K562 (cell line): Measurements from ENCODE around the gene ZWINT. TPM values are rescaled to one million over a fixed set of nuclear protein-coding genes. Genes with fewer than 3 reads are reported as not detected.
A peak's percentile ranks its signal among the peaks of the same experiment; 100 is the strongest.

ENCODE experiments used
- CBX2 ChIP-seq: fragments of 200-600 bp; sonication (generic); IDR thresholded peaks from one replicate; pipeline ENCODE4 v1.6.1; 2012; ENCODE audit warnings: mild to moderate bottlenecking, low read length, inconsistent platforms; ENCODE audit not compliant: insufficient read depth, poor library complexity, severe bottlenecking
- GATAD2A ChIP-seq: fragments of 450-650 bp; IDR thresholded peaks from 2 replicates; pipeline ENCODE4 v1.6.1; 2017
- HMGN3 ChIP-seq: IDR thresholded peaks from 2 replicates; pipeline ENCODE4 v1.6.1; 2011; ENCODE audit warnings: borderline replicate concordance, low read depth, mild to moderate bottlenecking, mixed read lengths, low read length; ENCODE audit not compliant: insufficient read length; ENCODE audit errors: extremely low read depth
- MAFG ChIP-seq: fragments of 450-650 bp; conservative IDR thresholded peaks from 2 replicates; pipeline ENCODE4 v1.6.1; 2016; ENCODE audit warnings: missing genetic modification characterization, missing compliant biosample characterization
- MBD2 ChIP-seq: sonication (generic); IDR thresholded peaks from 2 replicates; pipeline ENCODE4 v1.6.1; 2016; ENCODE audit warnings: low read depth, borderline replicate concordance
- NELFE ChIP-seq: IDR thresholded peaks from 2 replicates; pipeline ENCODE4 v1.6.1; 2011; ENCODE audit warnings: mild to moderate bottlenecking; ENCODE audit not compliant: insufficient read depth, insufficient read length
- NFIC ChIP-seq: fragments of 450-650 bp; IDR thresholded peaks from 2 replicates; pipeline ENCODE4 v1.6.1; 2017; ENCODE audit warnings: mild to moderate bottlenecking, inconsistent platforms
- NR2C1 ChIP-seq, 2 experiments: fragments of 450-650 bp; IDR thresholded peaks; 2 replicates each; pipeline ENCODE4 v1.6.1; 2017; ENCODE audit warnings: mild to moderate bottlenecking in 2 of 2, antibody characterized with exemption in 1 of 2, inconsistent platforms in 1 of 2, missing compliant biosample characterization in 1 of 2, missing genetic modification characterization in 1 of 2
- SMAD4 ChIP-seq: fragments of 250-450 bp; sonication (Bioruptor Pico); conservative IDR thresholded peaks from 2 replicates; pipeline ENCODE4 v1.8.0; 2021; ENCODE audit warnings: inconsistent platforms, mild to moderate bottlenecking, moderate library complexity
- STAT5A ChIP-seq: IDR thresholded peaks from 2 replicates; pipeline ENCODE4 v1.6.1; 2012; ENCODE audit warnings: low read length, inconsistent platforms, borderline replicate concordance
- TOE1 ChIP-seq, 2 experiments: fragments of 450-650 bp in 1 of 2; sonication (generic) in 1 of 2; formaldehyde crosslinking in 1 of 2; IDR thresholded peaks; 2 replicates each; pipeline versions ENCODE4 v1.7.1 to v1.8.0; 2016 to 2022; ENCODE audit warnings: borderline replicate concordance in 2 of 2, mild to moderate bottlenecking in 2 of 2, antibody characterized with exemption in 1 of 2, inconsistent platforms in 1 of 2, low read depth in 1 of 2, missing genetic modification reagents in 1 of 2, moderate library complexity in 1 of 2
- ZBTB1 ChIP-seq: sonication (generic); formaldehyde crosslinking; IDR thresholded peaks from 2 replicates; pipeline ENCODE4 v1.8.1; 2023; ENCODE audit warnings: missing genetic modification reagents, low read depth, mild to moderate bottlenecking, borderline replicate concordance
- ZNF507 ChIP-seq: conservative IDR thresholded peaks from 2 replicates; pipeline ENCODE4 v1.6.1; 2017; ENCODE audit warnings: missing genetic modification characterization, missing compliant biosample characterization
- ZNF644 ChIP-seq: fragments of 200-800 bp; sonication (Bioruptor generic); IDR thresholded peaks from 2 replicates; pipeline ENCODE4 v1.6.1; 2016; ENCODE audit warnings: low read depth, missing genetic modification characterization, missing compliant biosample characterization
- polyA plus RNA-seq, 8 experiments: library from polyadenylated mRNA; depleted of rRNA in 4 of 8; stranded (reverse) in 5 of 8; unstranded in 3 of 8; fragments of >200 nt; fragmentation: Nextera tagmentation in 2 of 8; fragmentation: Illumina TruSeq in 1 of 8; extraction: Ambion mirVana in 2 of 8; extraction: Trizol in 1 of 8; gene quantifications; 2 replicates each; pipeline versions ENCODE4 v1.2.1 to v1.2.3, GENCODE V29; 2011 to 2014; ENCODE audit warnings: inconsistent platforms in 1 of 8, missing spikeins in 1 of 8
- total RNA-seq, 7 experiments: library from RNA; depleted of rRNA in 6 of 7; stranded (reverse); fragments of >200 nt in 6 of 7; fragmentation: Illumina TruSeq in 2 of 7; extraction: Trizol in 2 of 7; gene quantifications; 2 replicates each; pipeline versions ENCODE4 v1.2.1 to v1.2.3, GENCODE V29; 2011 to 2021; ENCODE audit warnings: low replicate concordance in 1 of 7
- TF ChIP-seq, protein P1 (sequence below): fragments of 450-650 bp; IDR thresholded peaks from 2 replicates; pipeline ENCODE4 v1.6.1; 2017; ENCODE audit warnings: antibody characterized with exemption, mild to moderate bottlenecking
- TF ChIP-seq, protein P2 (sequence below): fragments of 250-450 bp; sonication (Bioruptor Pico); IDR thresholded peaks from 2 replicates; pipeline ENCODE4 v1.4.0; 2020
- TF ChIP-seq, protein P3 (sequence below): fragments of 450-650 bp; formaldehyde crosslinking; IDR thresholded peaks from 2 replicates; pipeline ENCODE4 v1.4.0; 2022; ENCODE audit warnings: missing genetic modification characterization
- TF ChIP-seq, protein P4 (sequence below): fragments of 200-400 bp; formaldehyde crosslinking; IDR thresholded peaks from 2 replicates; pipeline ENCODE4 v1.6.1; 2017; ENCODE audit warnings: mild to moderate bottlenecking, low read depth, low read length, moderate library complexity

ZWINT gene
- total and polyA plus RNA-seq, 9 of the 15 experiments (the other 6 are each of a cell fraction or from before 2014, with no cell fraction given) = 122 to 245 (median 160) TPM

DNA sequence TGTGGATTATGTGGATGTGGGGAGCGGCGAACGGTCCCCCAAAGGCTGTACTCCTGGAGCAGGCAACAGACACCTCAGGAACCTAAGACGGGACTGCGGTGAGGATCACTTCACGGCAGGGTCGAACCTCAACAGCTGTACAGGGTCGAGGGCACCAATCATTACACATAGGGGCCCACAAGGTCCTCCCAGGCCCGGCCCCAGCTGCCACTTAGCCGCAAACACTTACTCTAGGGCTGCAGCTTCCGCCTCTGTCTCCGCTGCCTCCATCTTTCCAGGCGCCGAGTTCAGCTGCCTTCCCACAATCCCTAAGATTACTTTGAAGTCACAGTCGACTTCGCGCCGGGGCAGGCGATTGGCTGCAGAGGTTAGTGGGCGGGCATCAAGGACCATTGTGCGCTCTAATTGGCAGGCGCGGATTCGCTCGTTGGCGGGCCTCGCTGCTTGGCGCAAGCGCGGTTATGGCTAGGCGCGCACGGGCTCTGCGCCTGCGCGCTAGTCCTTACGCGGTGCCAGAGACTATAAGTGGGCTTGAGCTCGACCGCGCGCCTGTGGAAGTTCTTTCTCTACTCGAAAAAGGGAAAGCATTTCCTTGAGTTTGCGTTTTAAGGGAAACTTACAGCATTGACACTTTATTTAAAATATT lies at the start of gene ZWINT (continued):
- TF ChIP-seq, protein P1, sequence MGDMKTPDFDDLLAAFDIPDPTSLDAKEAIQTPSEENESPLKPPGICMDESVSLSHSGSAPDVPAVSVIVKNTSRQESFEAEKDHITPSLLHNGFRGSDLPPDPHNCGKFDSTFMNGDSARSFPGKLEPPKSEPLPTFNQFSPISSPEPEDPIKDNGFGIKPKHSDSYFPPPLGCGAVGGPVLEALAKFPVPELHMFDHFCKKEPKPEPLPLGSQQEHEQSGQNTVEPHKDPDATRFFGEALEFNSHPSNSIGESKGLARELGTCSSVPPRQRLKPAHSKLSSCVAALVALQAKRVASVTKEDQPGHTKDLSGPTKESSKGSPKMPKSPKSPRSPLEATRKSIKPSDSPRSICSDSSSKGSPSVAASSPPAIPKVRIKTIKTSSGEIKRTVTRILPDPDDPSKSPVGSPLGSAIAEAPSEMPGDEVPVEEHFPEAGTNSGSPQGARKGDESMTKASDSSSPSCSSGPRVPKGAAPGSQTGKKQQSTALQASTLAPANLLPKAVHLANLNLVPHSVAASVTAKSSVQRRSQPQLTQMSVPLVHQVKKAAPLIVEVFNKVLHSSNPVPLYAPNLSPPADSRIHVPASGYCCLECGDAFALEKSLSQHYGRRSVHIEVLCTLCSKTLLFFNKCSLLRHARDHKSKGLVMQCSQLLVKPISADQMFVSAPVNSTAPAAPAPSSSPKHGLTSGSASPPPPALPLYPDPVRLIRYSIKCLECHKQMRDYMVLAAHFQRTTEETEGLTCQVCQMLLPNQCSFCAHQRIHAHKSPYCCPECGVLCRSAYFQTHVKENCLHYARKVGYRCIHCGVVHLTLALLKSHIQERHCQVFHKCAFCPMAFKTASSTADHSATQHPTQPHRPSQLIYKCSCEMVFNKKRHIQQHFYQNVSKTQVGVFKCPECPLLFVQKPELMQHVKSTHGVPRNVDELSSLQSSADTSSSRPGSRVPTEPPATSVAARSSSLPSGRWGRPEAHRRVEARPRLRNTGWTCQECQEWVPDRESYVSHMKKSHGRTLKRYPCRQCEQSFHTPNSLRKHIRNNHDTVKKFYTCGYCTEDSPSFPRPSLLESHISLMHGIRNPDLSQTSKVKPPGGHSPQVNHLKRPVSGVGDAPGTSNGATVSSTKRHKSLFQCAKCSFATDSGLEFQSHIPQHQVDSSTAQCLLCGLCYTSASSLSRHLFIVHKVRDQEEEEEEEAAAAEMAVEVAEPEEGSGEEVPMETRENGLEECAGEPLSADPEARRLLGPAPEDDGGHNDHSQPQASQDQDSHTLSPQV = no peak
- TF ChIP-seq STAT5A = no peak
- no peak for TF ChIP-seq ZNF644
- TF ChIP-seq TOE1 (IDR thresholded peaks at IDR 0.05; ENCODE audit: borderline replicate concordance) = 0 out of 2 replicates have a peak, but pooled peaks have one; percentile 35
- TF ChIP-seq TOE1 (CRISPR knock-in tag; IDR thresholded peaks at IDR 0.05; ENCODE audit: borderline replicate concordance, low read depth) = no peak
- no peak for TF ChIP-seq NFIC
- no peak for TF ChIP-seq NELFE
- no peak for TF ChIP-seq SMAD4 (CRISPR knock-in tag)
- TF ChIP-seq, protein P2, sequence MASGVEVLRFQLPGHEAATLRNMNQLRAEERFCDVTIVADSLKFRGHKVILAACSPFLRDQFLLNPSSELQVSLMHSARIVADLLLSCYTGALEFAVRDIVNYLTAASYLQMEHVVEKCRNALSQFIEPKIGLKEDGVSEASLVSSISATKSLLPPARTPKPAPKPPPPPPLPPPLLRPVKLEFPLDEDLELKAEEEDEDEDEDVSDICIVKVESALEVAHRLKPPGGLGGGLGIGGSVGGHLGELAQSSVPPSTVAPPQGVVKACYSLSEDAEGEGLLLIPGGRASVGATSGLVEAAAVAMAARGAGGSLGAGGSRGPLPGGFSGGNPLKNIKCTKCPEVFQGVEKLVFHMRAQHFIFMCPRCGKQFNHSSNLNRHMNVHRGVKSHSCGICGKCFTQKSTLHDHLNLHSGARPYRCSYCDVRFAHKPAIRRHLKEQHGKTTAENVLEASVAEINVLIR (CRISPR knock-in tag) = no peak
- no peak for TF ChIP-seq GATAD2A
- TF ChIP-seq ZBTB1 = no peak
- TF ChIP-seq, protein P3, sequence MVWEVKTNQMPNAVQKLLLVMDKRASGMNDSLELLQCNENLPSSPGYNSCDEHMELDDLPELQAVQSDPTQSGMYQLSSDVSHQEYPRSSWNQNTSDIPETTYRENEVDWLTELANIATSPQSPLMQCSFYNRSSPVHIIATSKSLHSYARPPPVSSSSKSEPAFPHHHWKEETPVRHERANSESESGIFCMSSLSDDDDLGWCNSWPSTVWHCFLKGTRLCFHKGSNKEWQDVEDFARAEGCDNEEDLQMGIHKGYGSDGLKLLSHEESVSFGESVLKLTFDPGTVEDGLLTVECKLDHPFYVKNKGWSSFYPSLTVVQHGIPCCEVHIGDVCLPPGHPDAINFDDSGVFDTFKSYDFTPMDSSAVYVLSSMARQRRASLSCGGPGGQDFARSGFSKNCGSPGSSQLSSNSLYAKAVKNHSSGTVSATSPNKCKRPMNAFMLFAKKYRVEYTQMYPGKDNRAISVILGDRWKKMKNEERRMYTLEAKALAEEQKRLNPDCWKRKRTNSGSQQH (CRISPR knock-in tag) = 0 out of 2 replicates have a peak, but pooled peaks have one; percentile 13
- TF ChIP-seq HMGN3 = no peak
- no peak for TF ChIP-seq NR2C1 (IDR thresholded peaks at IDR 0.05)
- no peak for TF ChIP-seq NR2C1 (tag; IDR thresholded peaks at IDR 0.05)
- TF ChIP-seq, protein P4, sequence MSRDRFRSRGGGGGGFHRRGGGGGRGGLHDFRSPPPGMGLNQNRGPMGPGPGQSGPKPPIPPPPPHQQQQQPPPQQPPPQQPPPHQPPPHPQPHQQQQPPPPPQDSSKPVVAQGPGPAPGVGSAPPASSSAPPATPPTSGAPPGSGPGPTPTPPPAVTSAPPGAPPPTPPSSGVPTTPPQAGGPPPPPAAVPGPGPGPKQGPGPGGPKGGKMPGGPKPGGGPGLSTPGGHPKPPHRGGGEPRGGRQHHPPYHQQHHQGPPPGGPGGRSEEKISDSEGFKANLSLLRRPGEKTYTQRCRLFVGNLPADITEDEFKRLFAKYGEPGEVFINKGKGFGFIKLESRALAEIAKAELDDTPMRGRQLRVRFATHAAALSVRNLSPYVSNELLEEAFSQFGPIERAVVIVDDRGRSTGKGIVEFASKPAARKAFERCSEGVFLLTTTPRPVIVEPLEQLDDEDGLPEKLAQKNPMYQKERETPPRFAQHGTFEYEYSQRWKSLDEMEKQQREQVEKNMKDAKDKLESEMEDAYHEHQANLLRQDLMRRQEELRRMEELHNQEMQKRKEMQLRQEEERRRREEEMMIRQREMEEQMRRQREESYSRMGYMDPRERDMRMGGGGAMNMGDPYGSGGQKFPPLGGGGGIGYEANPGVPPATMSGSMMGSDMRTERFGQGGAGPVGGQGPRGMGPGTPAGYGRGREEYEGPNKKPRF = no peak
- no peak for TF ChIP-seq CBX2
- peak; percentile 86; the same call in 1 of the 2 replicates for TF ChIP-seq MBD2
- no peak for TF ChIP-seq MAFG (tag)
- TF ChIP-seq ZNF507 (tag) = no peak
